ENCODE measurements around the gene CPXM1. TPM values are rescaled to one million over a fixed set of nuclear protein-coding genes. Genes with fewer than 3 reads are reported as not detected.

CPXM1 gene
- total RNA-seq, 1 donor: under 0.01 TPM

GRCh38 chr20:2761885-2762284 is 38.5 kb downstream of the CPXM1 start:
- TF ChIP-seq, protein P1, sequence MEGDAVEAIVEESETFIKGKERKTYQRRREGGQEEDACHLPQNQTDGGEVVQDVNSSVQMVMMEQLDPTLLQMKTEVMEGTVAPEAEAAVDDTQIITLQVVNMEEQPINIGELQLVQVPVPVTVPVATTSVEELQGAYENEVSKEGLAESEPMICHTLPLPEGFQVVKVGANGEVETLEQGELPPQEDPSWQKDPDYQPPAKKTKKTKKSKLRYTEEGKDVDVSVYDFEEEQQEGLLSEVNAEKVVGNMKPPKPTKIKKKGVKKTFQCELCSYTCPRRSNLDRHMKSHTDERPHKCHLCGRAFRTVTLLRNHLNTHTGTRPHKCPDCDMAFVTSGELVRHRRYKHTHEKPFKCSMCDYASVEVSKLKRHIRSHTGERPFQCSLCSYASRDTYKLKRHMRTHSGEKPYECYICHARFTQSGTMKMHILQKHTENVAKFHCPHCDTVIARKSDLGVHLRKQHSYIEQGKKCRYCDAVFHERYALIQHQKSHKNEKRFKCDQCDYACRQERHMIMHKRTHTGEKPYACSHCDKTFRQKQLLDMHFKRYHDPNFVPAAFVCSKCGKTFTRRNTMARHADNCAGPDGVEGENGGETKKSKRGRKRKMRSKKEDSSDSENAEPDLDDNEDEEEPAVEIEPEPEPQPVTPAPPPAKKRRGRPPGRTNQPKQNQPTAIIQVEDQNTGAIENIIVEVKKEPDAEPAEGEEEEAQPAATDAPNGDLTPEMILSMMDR (IDR thresholded peaks at IDR 0.05; ENCODE audit: extremely low read depth, low read depth, low read length): no peak
- no peak overlapping the region for H2AFZ ChIP-seq (ENCODE audit: low read length)
- H3K27ac ChIP-seq (ENCODE audit: low read depth, low read length): no peak overlapping the region
- H3K79me2 ChIP-seq (ENCODE audit: insufficient read depth, low read length): no peaks in the 10 kb centered on the region
- H4K20me1 ChIP-seq (ENCODE audit: insufficient read depth, low read length): no peaks in the 10 kb centered on the region
- H3K36me3 ChIP-seq (ENCODE audit: insufficient read depth, low read length): no peaks in the 10 kb centered on the region
- H3K9me3 ChIP-seq (ENCODE audit: low read depth, low read length): no peaks in the 10 kb centered on the region
- no peak overlapping the region for H3K4me2 ChIP-seq (ENCODE audit: insufficient read depth, low read length)
- peaks cover 61% of the 10 kb centered on the region for H3K27me3 ChIP-seq (ENCODE audit: insufficient read depth, low read length)
- no peak overlapping the region for H3K4me3 ChIP-seq (ENCODE audit: insufficient read depth, low read length)
- DNase-seq (ENCODE audit: insufficient read length, low spot score, missing footprints): peak; percentile 44
- no peaks in the 10 kb centered on the region for H3K4me1 ChIP-seq (ENCODE audit: insufficient read depth, low read length)

GRCh38 chr20:2760952-2761305 is 39.5 kb downstream of the CPXM1 start:
- Histone ChIP-seq H3K79me2 (ENCODE audit: insufficient read depth, low read length) (no peaks in the 10 kb centered on the region), H4K20me1 (ENCODE audit: insufficient read depth, low read length) (no peaks in the 10 kb centered on the region), H3K27ac (ENCODE audit: low read depth, low read length) (no peak overlapping the region), H3K4me3 (ENCODE audit: insufficient read depth, low read length) (no peak overlapping the region), H2AFZ (ENCODE audit: low read length) (no peak overlapping the region), H3K4me2 (ENCODE audit: insufficient read depth, low read length) (no peak overlapping the region), H3K4me1 (ENCODE audit: insufficient read depth, low read length) (no peaks in the 10 kb centered on the region), H3K27me3 (ENCODE audit: insufficient read depth, low read length) (peaks cover 55% of the 10 kb centered on the region), H3K9me3 (ENCODE audit: low read depth, low read length) (no peaks in the 10 kb centered on the region), H3K36me3 (ENCODE audit: insufficient read depth, low read length) (no peaks in the 10 kb centered on the region)
- TF ChIP-seq, protein P1 (IDR thresholded peaks at IDR 0.05; ENCODE audit: extremely low read depth, low read depth, low read length): no peak
- DNase-seq (ENCODE audit: insufficient read length, low spot score, missing footprints): peak; percentile 71

DNA sequence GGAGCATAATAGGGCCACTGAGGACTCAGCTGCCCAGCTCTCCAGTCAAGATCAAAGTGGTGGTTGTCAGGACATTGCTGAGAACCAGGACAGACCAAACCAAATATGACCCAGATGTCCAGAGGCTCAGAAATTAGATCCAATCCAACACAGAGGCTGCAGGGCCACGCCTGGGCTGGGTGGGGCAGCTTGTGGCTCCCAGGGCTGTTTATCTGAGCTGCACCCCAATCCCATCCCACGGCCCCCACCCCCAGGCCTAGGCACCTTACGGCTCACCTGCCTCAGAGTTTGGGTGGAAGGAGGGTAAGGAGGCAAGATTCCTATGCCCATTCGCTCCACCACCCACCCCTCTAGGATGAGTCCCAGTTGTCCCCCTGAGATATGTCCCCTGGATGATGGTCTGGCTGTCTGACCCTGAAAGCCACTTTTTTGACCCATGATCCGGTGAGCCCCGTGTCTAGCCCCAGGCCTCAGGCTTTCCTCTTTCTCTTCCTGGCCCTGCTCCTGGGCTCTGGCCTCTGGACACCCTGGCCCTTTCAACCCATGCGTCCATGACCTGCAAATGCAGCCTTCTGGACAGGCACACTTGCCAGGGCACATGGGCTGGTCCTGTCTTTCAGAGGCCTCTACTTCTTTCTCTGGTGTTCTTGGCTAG is 40.0 kb downstream of the CPXM1 start:
- Histone ChIP-seq H3K4me2 (ENCODE audit: insufficient read depth, low read length) (no peak overlapping the region), H4K20me1 (ENCODE audit: insufficient read depth, low read length) (no peaks in the 10 kb centered on the region), H3K79me2 (ENCODE audit: insufficient read depth, low read length) (no peaks in the 10 kb centered on the region), H3K27ac (ENCODE audit: low read depth, low read length) (no peak overlapping the region), H3K27me3 (ENCODE audit: insufficient read depth, low read length) (peaks cover 53% of the 10 kb centered on the region), H3K9me3 (ENCODE audit: low read depth, low read length) (no peaks in the 10 kb centered on the region), H3K4me1 (ENCODE audit: insufficient read depth, low read length) (no peaks in the 10 kb centered on the region), H3K4me3 (ENCODE audit: insufficient read depth, low read length) (no peak overlapping the region), H2AFZ (ENCODE audit: low read length) (no peak overlapping the region), H3K36me3 (ENCODE audit: insufficient read depth, low read length) (no peaks in the 10 kb centered on the region)
- TF ChIP-seq, protein P1 (IDR thresholded peaks at IDR 0.05; ENCODE audit: extremely low read depth, low read depth, low read length): no peak
- no peak for DNase-seq (ENCODE audit: insufficient read length, low spot score, missing footprints)

DNA sequence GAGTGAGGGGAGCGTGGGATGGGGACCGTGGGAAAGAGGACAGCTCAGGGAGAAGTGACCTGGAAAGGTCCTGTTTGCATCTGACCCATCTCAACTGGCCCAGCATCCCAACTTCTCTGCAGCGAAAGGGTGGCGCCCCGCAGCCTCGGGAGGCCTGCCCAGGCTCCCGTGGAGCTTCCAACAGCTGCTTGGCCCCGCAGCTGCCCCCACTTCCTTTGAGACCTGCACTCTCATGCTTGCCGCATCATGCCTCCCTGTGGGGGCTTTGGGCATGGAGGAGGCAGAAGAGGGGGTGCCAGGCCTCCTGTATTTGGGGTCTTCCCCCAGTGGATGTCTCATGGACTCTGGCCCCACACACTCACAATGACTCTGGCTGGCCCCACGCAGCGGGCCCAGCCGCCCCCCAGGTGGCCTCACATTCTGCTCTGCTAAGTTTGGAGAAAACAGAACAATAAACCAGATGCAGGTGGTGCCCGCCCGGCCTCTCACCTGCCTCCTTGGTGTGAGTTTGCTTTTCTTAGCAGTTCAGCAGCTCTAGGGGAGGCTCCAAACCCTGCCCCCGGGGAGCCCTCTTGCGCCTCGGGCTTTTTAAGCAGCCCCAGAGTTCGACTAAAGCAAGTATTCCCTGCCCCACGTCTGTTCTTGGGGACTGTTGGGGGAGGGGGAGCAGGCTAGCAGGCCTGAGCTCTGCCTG is 40.7 kb downstream of the CPXM1 start:
- peak; percentile 44 for DNase-seq (ENCODE audit: insufficient read length, low spot score, missing footprints)
- no peak overlapping the region for H3K27ac ChIP-seq (ENCODE audit: low read depth, low read length)
- no peak overlapping the region for H2AFZ ChIP-seq (ENCODE audit: low read length)
- no peaks in the 10 kb centered on the region for H3K9me3 ChIP-seq (ENCODE audit: low read depth, low read length)
- no peaks in the 10 kb centered on the region for H3K36me3 ChIP-seq (ENCODE audit: insufficient read depth, low read length)
- H4K20me1 ChIP-seq (ENCODE audit: insufficient read depth, low read length): no peaks in the 10 kb centered on the region
- no peak overlapping the region for H3K4me2 ChIP-seq (ENCODE audit: insufficient read depth, low read length)
- peaks cover 57% of the 10 kb centered on the region for H3K27me3 ChIP-seq (ENCODE audit: insufficient read depth, low read length)
- H3K4me3 ChIP-seq (ENCODE audit: insufficient read depth, low read length): no peak overlapping the region
- H3K4me1 ChIP-seq (ENCODE audit: insufficient read depth, low read length): no peaks in the 10 kb centered on the region
- TF ChIP-seq, protein P1 (IDR thresholded peaks at IDR 0.05; ENCODE audit: extremely low read depth, low read depth, low read length): no peak
- H3K79me2 ChIP-seq (ENCODE audit: insufficient read depth, low read length): no peaks in the 10 kb centered on the region
